Measurements from ENCODE around the gene SYTL5. TPM values are rescaled to one million over a fixed set of nuclear protein-coding genes. Genes with fewer than 3 reads are reported as not detected.

SYTL5 gene
- total RNA-seq, 1 donor from 2014 or later, result 1.6 TPM

DNA sequence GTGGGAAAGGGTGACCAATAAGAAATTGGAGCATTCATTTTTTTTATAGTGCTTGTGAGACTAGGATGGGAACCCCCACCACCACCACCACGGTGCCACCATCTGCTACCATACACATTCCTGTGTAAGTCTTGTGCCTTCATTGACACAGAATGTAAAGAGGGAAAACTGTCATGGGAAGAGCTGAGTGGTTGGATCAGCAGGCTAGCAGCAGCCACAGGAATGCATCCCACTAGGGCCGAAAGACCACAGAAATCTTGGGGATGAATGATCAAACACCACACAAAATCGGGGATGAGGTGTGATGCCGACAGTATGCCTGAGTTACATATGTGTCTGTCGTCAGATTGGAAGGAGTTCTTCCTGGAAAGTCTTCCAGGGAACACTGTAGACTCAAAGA lies 145.1 kb downstream of the SYTL5 start:
- Histone ChIP-seq H3K36me3 (no peaks in the 10 kb centered on the region), H3K27me3 (ENCODE audit: low read depth) (no peaks in the 10 kb centered on the region), H3K27ac (no peak overlapping the region), H3K4me1 (no peaks in the 10 kb centered on the region), H3K4me3 (no peak overlapping the region), H3K9me3 (no peaks in the 10 kb centered on the region)
- ATAC-seq, result no peak
- DNase-seq, result no peak
- intact Hi-C loops (cut with DNase I), result no loop called here
- TF ChIP-seq, protein P1, sequence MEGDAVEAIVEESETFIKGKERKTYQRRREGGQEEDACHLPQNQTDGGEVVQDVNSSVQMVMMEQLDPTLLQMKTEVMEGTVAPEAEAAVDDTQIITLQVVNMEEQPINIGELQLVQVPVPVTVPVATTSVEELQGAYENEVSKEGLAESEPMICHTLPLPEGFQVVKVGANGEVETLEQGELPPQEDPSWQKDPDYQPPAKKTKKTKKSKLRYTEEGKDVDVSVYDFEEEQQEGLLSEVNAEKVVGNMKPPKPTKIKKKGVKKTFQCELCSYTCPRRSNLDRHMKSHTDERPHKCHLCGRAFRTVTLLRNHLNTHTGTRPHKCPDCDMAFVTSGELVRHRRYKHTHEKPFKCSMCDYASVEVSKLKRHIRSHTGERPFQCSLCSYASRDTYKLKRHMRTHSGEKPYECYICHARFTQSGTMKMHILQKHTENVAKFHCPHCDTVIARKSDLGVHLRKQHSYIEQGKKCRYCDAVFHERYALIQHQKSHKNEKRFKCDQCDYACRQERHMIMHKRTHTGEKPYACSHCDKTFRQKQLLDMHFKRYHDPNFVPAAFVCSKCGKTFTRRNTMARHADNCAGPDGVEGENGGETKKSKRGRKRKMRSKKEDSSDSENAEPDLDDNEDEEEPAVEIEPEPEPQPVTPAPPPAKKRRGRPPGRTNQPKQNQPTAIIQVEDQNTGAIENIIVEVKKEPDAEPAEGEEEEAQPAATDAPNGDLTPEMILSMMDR (IDR thresholded peaks at IDR 0.05), result no peak

GRCh38 chrX:38154340-38154739 lies 148.0 kb downstream of the SYTL5 start:
- no peaks in the 10 kb centered on the region for H3K36me3 ChIP-seq
- intact Hi-C loops (cut with DNase I), result no loop called here
- no peak overlapping the region for H3K27ac ChIP-seq
- no peak for ATAC-seq
- TF ChIP-seq, protein P1 (IDR thresholded peaks at IDR 0.05), result no peak
- no peak for DNase-seq
- no peaks in the 10 kb centered on the region for H3K9me3 ChIP-seq
- no peaks in the 10 kb centered on the region for H3K27me3 ChIP-seq (ENCODE audit: low read depth)
- no peaks in the 10 kb centered on the region for H3K4me1 ChIP-seq
- H3K4me3 ChIP-seq, result no peak overlapping the region

- Histone ChIP-seq H3K36me3 (no peaks in the 10 kb centered on the region), H3K9me3 (no peaks in the 10 kb centered on the region), H3K4me1 (no peaks in the 10 kb centered on the region), H3K27me3 (ENCODE audit: low read depth) (no peaks in the 10 kb centered on the region), H3K27ac (no peak overlapping the region), H3K4me3 (no peak overlapping the region)
- DNase-seq (no peak), ATAC-seq (no peak)
- TF ChIP-seq, protein P1 (IDR thresholded peaks at IDR 0.05), result no peak
- intact Hi-C loops (cut with DNase I), result no loop called here
These were observed 148.5 kb downstream of the SYTL5 start for GRCh38 chrX:38154818-38155217.

DNA sequence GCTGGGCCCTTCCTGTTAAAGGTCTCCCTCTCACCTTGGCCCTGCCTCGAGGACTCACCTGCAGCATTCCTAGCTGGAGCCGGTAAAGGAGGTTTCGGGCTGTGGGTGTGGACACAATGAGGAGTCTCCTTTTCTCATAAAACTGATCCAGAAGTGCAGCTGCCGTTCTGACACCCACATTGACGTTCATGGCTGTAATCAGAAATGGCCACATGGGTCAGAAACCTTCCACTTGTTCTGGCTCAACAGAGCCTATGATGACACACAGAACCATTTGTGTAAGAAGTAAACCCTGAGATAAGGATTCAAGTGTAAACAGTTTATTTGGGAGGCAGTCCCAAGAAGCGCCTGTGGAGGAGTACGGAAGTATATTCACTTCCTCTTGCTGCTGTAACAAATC lies 150.5 kb downstream of the SYTL5 start:
- H3K4me3 ChIP-seq, result no peak overlapping the region
- ATAC-seq, result no peak
- no peak for DNase-seq

GRCh38 chrX:38163193-38163592 lies 156.8 kb downstream of the SYTL5 start:
- Histone ChIP-seq H3K9me3 (no peaks in the 10 kb centered on the region), H3K4me1 (no peaks in the 10 kb centered on the region), H3K27me3 (ENCODE audit: low read depth) (no peaks in the 10 kb centered on the region), H3K27ac (no peak overlapping the region), H3K36me3 (no peaks in the 10 kb centered on the region), H3K4me3 (no peak overlapping the region)
- intact Hi-C loops (cut with DNase I), result no loop called here
- ATAC-seq (no peak), DNase-seq (no peak)
- TF ChIP-seq, protein P1 (IDR thresholded peaks at IDR 0.05), result no peak

More for the DNA sequence above, 150.5 kb downstream of the SYTL5 start:
- Histone ChIP-seq H3K27ac (no peak overlapping the region), H3K9me3 (no peaks in the 10 kb centered on the region), H3K36me3 (no peaks in the 10 kb centered on the region), H3K4me1 (no peaks in the 10 kb centered on the region), H3K27me3 (ENCODE audit: low read depth) (no peaks in the 10 kb centered on the region)
- intact Hi-C loops (cut with DNase I), result no loop called here
- TF ChIP-seq, protein P1 (IDR thresholded peaks at IDR 0.05), result no peak

GRCh38 chrX:38165023-38165422 lies 158.7 kb downstream of the SYTL5 start:
- Histone ChIP-seq H3K27ac (no peak overlapping the region), H3K36me3 (no peaks in the 10 kb centered on the region), H3K4me3 (no peak overlapping the region), H3K9me3 (no peaks in the 10 kb centered on the region), H3K27me3 (ENCODE audit: low read depth) (no peaks in the 10 kb centered on the region), H3K4me1 (no peaks in the 10 kb centered on the region)
- DNase-seq (no peak), ATAC-seq (no peak)
- TF ChIP-seq, protein P1 (IDR thresholded peaks at IDR 0.05), result no peak
- intact Hi-C loops (cut with DNase I), result loop anchor here (5.0 kb wide), 1 partner anchor 238 kb away; no protein-coding TSS in a partner anchor

All from lower lobe of right lung (tissue), 2 donors.